Activated CD8-positive, alpha-beta memory T cell treated with anti-CD3 and anti-CD28 coated beads for 1 hour (primary cell): ENCODE measurements around the gene RNU6-7.

Experiments used
- DNase-seq, 2 donors: peaks; one replicate each; pipeline ENCODE4 v3.0.0-alpha.2; 2020; ENCODE audit warnings: low read depth in 1 of 2; ENCODE audit errors: extremely low read depth in 1 of 2

Gene RNU6-7

DNA sequence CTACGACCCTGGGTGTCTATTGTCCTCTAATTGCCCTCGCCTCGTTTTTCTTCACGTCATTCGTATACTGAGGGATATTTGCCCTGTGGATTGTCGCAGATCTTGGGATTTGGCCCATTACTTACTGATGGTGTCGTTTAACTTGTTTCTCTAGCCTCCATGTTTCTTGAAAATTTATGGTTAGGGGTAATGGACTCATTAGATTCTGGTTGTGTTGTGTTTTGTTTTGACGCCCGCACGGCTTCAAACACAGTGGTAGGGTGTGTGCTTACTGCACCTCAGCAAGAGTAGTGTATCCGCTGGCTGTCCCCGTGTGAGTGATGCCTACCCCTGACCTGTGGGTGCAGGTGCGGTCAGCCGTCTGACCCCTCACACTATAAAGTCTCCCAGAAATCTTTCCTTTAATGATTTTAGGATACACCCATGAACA, 2.1 kb downstream of the RNU6-7 start:
- no peak for DNase-seq

DNA sequence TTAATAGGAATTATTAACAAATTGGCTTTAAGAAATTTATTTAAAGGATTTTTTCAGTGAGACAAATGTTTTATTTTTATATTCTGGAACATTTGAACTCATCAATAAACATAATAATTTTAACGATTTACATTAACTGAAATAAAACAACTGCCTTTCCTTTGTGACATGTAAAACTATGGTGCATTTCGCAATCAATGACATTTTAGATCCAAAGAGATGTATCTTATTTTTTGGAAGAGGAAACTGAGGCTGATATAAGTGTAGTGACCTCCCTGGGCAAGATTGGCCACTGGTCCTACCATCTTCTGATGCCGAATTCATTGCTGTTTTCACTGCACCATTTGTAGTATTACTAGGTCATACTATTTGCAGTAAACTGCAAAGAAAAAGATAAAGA, 3.7 kb downstream of the RNU6-7 start:
- DNase-seq = no peak

DNA sequence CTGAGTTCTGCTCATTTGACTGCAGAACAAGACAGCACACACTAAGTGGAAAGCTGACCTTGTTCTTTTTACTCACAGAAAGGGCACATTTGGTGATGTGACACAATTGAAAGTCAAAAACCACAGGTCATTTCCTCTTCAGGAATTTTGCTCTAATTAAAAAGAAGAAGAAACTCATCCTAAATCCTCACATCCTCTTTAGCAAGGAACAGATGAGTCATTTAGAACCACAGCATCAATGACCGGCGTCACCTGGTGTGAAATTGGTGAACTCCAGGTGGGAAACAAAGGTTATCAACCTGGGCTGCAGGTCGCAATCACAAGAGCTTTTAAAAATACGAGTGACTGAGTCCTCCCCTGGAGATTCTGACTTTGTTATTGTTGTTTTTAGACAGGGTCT, 4.1 kb downstream of the RNU6-7 start:
- no peak for DNase-seq

DNA sequence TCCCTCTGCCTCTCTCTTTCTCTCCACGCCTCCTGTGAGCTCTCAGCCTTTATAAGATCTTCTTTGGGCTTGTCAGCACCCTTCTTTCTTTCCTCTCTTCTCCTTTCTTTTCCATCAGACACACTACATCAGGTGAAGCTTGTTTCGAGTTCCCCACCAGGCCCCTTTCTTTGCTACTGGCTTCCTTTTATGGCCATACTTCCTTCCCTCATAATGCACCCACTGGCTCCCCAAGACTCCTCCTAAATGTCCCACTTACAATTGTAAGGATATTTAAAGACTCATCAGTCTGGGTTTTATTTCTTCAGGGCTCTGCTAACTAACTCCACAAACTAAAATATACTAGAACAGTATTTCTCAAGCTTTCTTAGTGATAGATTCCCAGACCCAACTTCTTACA, 4.7 kb downstream of the RNU6-7 start:
- DNase-seq = no peak

DNA sequence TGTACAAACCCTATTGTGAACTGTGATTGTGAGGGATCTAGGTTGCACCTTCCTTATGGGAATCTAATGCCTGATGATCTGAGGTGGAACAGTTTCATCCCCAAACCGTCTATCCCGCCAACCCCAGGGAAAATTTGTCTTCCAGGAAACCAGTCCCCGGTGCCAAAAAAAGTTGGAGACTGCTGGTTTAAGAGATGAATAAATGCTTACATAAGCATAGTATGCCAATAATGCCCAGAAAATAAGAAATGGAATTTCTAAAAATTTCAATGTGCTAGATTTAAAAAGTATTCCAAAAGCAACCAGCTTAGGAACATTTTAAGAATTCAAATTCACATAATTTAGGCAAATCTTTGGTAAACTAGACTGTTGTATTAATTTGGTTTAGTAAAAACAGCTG, 6.6 kb downstream of the RNU6-7 start:
- DNase-seq = no peak

DNA sequence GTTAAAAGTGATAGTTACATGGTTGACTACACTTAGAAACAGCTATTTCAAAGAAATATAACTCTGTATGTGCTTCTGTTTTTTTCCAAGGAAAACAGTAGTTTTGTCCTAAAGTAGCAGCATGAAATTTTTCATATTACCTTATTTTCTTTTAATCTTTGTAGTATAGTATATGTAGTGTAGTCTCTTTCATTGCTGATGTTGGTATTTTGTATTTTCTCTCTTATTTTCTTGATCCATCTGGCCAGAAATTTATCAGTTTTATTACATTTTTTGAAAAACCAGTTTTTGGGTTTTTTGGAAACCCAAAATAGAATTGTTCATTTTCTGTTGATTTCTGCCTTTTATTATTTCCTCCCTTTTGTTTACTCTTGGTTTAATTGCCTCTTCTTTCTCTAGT, 7.6 kb downstream of the RNU6-7 start:
- no peak for DNase-seq

DNA sequence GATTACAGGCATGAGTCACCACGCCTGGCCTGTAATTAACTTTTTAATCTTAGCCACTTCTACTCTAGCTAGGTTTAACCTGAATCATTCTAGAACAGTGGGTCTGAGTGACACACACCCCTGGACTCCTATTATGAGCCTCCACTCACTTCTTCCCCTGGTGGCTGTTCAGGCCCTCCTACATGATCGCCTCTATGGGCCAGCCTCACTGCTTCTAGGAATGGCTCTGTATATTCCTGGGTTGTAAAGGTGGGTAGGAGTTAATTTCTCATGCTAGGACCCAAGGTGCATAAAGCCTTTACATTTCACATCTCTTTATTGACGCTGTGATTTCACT, 9.2 kb downstream of the RNU6-7 start:
- DNase-seq = no peak

DNA sequence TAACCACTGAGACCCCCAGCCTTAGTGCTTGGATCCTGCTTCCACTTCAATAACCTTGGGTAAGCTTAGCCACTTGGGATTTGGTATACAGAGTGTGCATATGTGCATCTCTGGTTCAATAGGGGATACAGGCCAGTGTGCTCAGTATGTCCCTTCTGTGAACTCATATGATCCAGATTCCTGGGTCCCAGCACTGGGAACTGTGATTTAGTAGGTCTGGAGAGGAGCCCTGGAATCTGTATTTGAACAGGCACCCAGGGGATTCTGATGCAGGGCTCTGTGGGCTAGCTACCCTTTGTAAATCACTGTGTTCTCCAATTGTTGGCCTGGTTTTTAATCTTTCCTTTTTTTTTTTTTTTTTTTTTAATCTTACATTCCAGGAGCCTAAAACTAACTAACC, 11.0 kb downstream of the RNU6-7 start:
- DNase-seq = no peak

DNA sequence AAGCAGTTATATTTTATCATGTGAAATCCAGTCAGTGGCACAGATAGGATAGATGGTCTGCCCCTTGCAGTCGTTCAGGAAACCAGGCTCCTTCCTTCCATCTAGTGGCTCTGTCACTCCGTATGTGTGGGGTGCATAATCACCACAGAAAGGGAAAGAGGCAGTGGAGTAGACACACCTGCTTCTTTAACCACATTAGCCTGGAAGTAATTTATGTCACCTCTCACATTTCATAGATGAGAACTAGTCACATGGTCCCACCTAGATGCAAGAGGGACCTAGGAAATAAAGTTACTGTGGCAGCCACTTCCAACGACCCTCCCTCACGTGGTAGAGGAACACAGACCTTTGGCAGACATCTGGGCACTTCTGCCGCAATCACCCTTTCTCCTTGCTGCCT, 15.5 kb downstream of the RNU6-7 start:
- DNase-seq = no peak

DNA sequence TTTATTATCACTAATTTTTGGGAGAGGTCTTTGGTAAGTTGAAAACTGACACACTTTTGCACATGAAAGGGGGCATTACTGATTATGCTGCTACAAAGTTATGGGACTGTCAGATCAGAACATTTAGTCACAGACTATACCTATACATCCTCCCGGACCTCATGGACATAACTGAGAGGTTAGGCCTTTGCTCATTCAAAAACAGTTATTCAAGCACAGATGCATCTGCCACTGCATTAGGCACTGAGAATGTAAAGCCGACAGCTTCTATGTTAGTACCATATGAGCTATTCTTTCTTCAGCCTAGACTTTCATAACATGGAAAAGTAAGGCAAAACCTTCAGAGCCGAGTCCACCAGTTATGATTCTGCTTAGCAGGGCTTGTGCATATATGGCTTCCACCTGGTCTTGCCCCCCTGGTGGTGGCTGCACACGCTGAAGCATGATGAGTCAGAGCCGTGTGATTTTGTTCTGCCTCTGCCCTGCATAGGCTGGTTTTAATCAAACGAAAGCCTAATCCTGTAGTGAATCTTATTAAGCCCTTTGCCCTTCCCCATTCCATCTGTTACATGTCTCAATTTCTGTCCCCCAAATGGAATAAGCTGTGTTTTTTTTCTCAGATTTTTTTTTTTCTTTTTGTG, 23.0 kb downstream of the RNU6-7 start:
- DNase-seq = no peak

DNA sequence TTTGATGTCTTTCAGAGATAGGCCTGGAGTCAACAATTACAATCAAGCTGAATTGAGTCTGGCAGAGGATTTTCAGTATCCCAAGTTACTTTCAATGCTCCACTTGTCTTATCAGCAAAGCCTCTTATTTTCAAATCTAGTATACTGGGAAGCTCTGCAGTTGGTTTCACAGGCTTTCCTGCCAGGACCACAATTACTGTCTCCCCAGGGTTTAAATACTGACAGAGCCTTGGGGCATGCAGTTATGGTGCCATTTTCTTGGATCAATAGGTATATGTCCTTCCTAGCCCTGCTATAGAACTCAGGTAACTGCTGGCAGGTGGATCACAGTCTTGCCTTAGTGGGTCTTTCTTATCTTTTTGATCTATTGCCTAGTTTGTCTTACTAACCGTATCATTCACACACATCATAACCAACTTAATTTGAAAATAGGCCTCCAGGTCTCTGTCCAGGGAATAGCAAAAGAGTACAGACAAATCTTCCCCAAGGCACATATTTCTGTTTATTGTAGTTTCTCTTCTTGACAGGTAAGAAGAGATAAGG, 23.6 kb downstream of the RNU6-7 start:
- DNase-seq = no peak

DNA sequence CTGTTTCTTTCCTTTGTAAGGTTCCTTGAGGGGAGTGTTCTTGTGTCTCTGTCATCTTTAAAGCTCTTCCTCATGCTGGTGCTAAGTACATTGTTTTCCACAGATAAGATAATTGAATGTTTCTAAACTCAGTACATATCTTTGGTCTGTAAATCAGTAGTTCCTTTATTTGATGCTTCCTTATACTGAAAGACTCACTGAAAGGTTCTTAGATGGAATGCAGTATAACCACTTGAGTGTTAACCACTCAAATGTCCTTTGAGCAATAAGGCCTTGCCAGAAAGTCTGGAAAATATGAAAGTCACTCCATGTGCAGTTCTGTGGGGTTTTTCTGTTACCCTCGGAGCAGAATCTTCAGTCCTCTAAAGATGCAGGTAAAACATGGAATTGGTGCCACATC, 24.2 kb downstream of the RNU6-7 start:
- no peak for DNase-seq

DNA sequence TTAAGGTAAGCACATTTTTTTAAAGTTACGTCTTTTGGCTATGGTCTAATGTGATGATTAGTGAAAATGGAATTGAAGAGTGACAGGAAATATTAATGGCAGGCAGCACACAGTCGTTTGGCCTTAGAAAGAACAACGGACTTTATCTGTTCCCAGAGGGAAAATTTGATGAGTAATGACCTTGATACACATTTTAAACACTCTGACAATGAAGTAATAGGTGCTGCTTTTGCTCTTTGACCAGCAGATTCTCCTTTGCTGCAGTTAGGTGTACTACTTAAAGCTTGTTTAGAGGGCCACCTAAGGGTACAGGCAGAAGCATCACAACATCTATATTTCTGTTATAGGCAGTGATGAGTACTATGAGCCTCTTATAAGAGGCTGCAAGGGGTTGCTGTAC, 28.3 kb downstream of the RNU6-7 start:
- DNase-seq = no peak

DNA sequence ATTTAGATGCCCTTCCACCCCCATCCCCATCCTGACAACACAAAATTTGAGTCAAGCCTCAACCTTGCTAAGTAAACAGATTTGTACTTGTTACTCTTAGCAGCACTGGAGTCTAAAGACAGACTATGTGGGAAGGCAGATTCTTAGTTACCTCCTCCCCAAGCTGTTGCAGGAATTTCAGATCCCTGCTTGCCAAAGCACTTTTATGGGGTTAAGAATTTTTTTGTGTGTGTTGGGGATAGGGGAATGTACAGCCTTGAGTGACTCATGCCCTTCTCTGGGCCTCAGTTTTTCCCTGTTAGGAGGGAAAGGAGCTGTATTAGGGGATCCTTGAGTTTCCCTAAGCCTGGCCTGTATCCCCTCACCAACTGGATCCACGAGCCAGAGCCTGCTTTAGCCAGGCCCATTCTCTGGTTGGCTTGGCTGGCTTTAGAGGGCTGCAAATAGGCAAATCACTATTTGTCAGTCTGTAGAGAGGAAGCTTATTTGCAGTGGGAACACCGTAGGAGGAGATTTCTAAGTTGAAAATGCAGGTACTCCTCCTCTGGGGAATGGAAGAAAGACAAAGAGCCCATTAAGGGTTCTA, 28.9 kb downstream of the RNU6-7 start:
- no peak for DNase-seq

DNA sequence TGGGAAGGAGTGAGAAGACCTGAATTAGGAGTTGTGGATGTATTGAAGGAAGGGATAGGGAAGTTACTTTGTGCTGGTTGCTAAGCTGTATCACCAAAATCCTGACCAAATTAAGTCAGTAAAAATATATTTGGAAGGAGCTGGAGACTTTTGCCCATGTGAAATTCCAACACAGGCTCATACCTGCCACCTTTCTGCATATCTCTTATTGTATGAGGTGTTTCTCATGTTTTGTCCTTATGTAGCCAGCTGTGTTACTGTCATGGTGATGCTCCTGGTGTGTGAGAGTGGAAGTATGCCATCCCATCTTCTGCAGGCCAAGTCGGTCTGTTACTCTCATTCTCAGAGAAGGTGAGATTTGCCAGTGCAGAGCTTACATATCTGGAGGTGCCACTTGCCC, 30.6 kb downstream of the RNU6-7 start:
- no peak for DNase-seq

DNA sequence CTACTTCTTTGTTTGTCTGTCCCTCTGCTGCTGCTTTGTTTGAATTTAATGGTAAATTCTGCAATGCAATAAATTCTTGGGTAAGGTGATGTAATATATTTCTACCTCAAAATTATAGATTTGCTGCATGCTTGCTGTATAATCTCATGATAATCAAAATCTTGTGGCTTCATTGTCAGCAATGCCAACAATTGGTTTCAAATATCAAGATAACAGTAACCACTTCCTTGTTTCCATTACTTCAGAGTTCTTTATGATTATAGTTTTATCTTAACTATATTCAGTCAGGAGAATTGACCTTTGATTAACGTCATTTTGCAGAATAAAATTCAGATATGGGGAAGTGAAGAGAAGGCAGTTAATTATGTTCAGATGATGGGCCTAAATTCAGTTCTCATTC, 31.4 kb downstream of the RNU6-7 start:
- no peak for DNase-seq

DNA sequence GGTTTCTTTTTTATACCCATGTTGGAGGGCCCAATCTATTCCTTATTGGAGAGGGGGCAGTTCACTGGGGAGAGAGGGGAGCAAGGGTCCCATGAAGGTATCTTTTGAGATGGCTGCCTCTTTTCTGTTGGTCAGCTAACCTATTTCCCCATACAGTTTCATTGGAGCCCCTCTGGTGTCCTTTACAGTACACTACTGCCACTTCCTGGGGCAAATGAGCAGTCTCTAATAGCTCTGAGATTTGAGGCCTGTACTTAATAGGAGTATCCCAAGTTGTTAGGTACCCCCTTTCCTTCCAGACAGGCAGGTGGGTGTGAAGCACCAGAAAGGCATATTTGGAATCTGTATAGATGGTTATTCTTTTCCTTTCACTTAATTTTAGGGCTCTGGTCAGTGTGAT, 42.6 kb downstream of the RNU6-7 start:
- DNase-seq = no peak

DNA sequence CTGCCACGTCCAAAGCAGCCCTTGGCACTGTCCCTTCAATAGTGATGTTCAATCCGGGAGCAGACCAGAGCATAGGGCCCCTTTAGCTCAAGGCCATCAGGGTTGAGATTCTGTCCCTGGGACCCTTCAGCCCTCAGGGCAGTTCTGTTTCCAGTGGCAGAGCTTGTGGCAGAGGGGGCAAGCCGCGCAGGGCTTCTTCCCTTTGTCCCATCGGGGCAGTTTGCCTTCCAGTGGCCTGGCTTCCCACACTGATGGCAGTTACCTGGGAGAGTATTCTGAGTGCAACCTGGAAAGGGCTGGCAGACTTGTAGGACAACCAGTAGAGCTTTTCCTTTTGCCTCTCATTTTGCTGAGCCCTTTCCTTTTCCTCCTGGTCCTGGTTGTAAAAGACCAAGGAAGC, 44.9 kb downstream of the RNU6-7 start:
- no peak for DNase-seq

DNA sequence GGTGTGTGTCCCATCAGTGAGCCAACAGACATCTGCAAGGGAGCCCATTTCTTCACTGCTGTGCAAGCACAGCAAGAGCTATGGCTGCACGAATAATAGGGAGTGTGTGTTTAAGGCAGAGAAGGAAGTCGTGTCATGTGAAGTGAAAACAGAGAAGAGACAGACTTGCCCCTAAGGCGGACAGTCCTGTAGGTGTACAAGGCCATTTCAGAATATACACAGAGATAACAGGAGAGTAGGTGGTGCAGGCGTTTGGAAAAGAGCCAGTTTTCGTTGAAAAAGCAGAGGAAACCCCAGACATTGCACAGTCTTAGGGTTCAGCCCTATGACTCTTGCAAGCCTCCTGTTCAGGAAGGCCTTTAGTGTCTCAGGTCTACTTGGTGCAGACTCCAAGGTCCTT, 47.5 kb downstream of the RNU6-7 start:
- DNase-seq = no peak

DNA sequence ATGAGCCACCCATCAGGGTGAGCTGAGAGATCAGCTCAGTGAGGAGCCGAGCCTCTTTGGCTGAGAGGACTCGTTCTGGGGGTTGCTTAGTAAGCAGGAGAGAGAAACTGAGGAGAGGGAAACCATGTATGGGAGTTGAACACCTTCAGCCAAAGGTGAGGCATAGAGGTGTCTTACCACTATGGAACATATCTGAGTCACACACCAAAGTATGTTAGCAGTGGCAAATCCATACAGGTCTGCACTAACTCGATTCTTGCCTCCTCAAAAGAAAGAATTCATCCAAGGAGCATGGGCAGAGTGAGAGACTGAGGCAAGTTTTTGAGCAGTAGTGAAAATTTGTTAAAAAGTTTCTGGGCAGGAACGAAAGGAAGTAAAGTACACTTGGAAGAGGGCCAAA, 47.9 kb downstream of the RNU6-7 start:
- DNase-seq = no peak

DNA sequence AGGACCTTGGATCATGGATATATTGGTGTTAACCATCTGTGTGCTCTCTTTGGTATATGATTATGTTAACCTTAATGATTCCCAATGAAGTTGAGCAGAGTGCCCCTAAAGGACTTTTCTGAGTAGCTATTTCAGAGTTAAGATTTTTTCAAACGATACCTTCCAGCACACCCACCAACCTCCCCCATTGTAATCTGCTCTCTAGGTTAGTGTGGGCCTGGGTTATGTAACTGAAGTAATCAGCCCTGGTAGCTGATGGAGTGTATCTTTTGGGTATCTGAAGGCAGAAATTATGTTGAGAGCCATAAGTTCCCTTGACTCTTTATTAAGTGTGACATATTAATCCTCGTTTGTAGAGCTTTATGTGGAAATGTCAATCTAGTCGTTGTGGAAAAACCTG, 48.8 kb downstream of the RNU6-7 start:
- DNase-seq = no peak

DNA sequence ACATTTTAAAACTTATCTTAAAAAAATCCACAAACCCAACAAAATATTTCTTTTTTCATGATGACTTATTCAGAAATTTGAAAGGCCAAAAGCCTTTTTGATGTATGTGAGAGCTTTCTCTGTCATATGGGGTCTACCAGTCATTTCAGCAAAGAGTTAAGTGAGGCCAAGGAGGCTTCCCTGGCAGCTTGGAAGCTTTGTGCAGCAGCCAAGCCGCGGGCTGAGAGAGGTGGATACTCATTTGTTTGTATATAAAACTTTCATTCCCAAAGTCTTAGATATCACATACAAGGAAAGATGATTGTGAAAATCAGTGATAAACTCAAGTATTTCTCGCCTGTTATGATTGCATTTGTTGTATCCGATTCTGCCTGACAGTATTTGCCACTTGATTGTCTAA, 49.7 kb downstream of the RNU6-7 start:
- DNase-seq = no peak
